SK-N-SH treated with all-trans-retinoic acid at 6 μM for 48 hours (cell line): ENCODE data around the gene RERE.

Experiments
- ATAC-seq: fragments of 200-7000 bp; cut with Tn5 transposase; 3 replicates; pipeline ENCODE4 v1.9.1; 2020; ENCODE audit warnings: mild to moderate bottlenecking, moderate library complexity
- ARNTL ChIP-seq: fragments of 450-650 bp; formaldehyde crosslinking; IDR thresholded peaks from 2 replicates; pipeline ENCODE4 v1.5.0; 2020; ENCODE audit warnings: low read depth, mild to moderate bottlenecking, moderate library complexity, borderline replicate concordance
- BACH2 ChIP-seq: fragments of 250-450 bp; sonication (Bioruptor Pico); IDR thresholded peaks from 2 replicates; pipeline ENCODE4 v1.9.0; 2021; ENCODE audit warnings: mild to moderate bottlenecking, borderline replicate concordance
- CREB5 ChIP-seq: fragments of 250-450 bp; sonication (Bioruptor Pico); IDR thresholded peaks from 2 replicates; pipeline ENCODE4 v1.5.1; 2020; ENCODE audit warnings: low read depth, mild to moderate bottlenecking, moderate library complexity
- CSDC2 ChIP-seq: fragments of 250-450 bp; sonication (Bioruptor Pico); IDR thresholded peaks from 2 replicates; pipeline ENCODE4 v1.5.0; 2020; ENCODE audit warnings: mild to moderate bottlenecking, moderate library complexity
- CSRNP3 ChIP-seq: fragments of 250-450 bp; sonication (Bioruptor Pico); IDR thresholded peaks from 2 replicates; pipeline ENCODE4 v1.5.1; 2021; ENCODE audit warnings: mild to moderate bottlenecking, moderate library complexity
- ESRRG ChIP-seq: fragments of 250-450 bp; sonication (Bioruptor Pico); IDR thresholded peaks from 2 replicates; pipeline ENCODE4 v1.6.1; 2021; ENCODE audit warnings: mild to moderate bottlenecking
- GLIS3 ChIP-seq: fragments of 250-450 bp; sonication (Bioruptor Pico); IDR thresholded peaks from 2 replicates; pipeline ENCODE4 v1.5.0; 2020; ENCODE audit warnings: mild to moderate bottlenecking, moderate library complexity
- OSR1 ChIP-seq: fragments of 250-450 bp; sonication (Bioruptor Pico); IDR thresholded peaks from 2 replicates; pipeline ENCODE4 v1.8.0; 2022; ENCODE audit warnings: moderate library complexity, mild to moderate bottlenecking, inconsistent platforms
- PATZ1 ChIP-seq: fragments of 250-450 bp; sonication (Bioruptor Pico); IDR thresholded peaks from 2 replicates; pipeline ENCODE4 v1.8.0; 2020; ENCODE audit warnings: mild to moderate bottlenecking, moderate library complexity, borderline replicate concordance
- RARB ChIP-seq: fragments of 250-450 bp; sonication (Bioruptor Pico); IDR thresholded peaks from 2 replicates; pipeline ENCODE4 v1.8.0; 2021; ENCODE audit warnings: mild to moderate bottlenecking, moderate library complexity
- SNAI2 ChIP-seq: fragments of 250-450 bp; sonication (Bioruptor Pico); IDR thresholded peaks from 2 replicates; pipeline ENCODE4 v1.5.0; 2020; ENCODE audit warnings: mild to moderate bottlenecking, moderate library complexity
- TCF4 ChIP-seq: fragments of 250-450 bp; sonication (Bioruptor Pico); IDR thresholded peaks from 2 replicates; pipeline ENCODE4 v1.8.0; 2021; ENCODE audit warnings: mild to moderate bottlenecking, moderate library complexity, borderline replicate concordance
- TSHZ2 ChIP-seq: fragments of 250-450 bp; sonication (Bioruptor Pico); IDR thresholded peaks from 2 replicates; pipeline ENCODE4 v1.5.0; 2020; ENCODE audit warnings: mild to moderate bottlenecking, moderate library complexity
- ZC3H10 ChIP-seq: fragments of 250-450 bp; sonication (Bioruptor Pico); IDR thresholded peaks from 2 replicates; pipeline ENCODE4 v1.5.1; 2021; ENCODE audit warnings: mild to moderate bottlenecking, moderate library complexity
- ZFP3 ChIP-seq: fragments of 250-450 bp; sonication (Bioruptor Pico); IDR thresholded peaks from 2 replicates; pipeline ENCODE4 v1.5.0; 2020; ENCODE audit warnings: mild to moderate bottlenecking, moderate library complexity
- ZFP30 ChIP-seq: fragments of 450-650 bp; formaldehyde crosslinking; IDR thresholded peaks from 2 replicates; pipeline ENCODE4 v1.5.0; 2022; ENCODE audit warnings: mild to moderate bottlenecking, moderate library complexity
- ZNF565 ChIP-seq: fragments of 450-650 bp; formaldehyde crosslinking; conservative IDR thresholded peaks from 2 replicates; pipeline ENCODE4 v1.5.0; 2020; ENCODE audit warnings: low read depth, mild to moderate bottlenecking, moderate library complexity
- ZNF70 ChIP-seq: fragments of 450-650 bp; formaldehyde crosslinking; IDR thresholded peaks from 2 replicates; pipeline ENCODE4 v1.5.0; 2020; ENCODE audit warnings: mild to moderate bottlenecking, moderate library complexity

Gene RERE

GRCh38 chr1:8807004-8807403 lies 10.4 kb downstream of the RERE start:
- TF ChIP-seq CSRNP3: no peak
- no peak for TF ChIP-seq TSHZ2
- no peak for TF ChIP-seq BACH2 (CRISPR knock-in tag)
- TF ChIP-seq CREB5 (CRISPR knock-in tag): no peak
- TF ChIP-seq ZFP3 (CRISPR knock-in tag): no peak
- TF ChIP-seq PATZ1: no peak
- TF ChIP-seq, all 23 proteins: peak for 0
- ATAC-seq: no peak

GRCh38 chr1:8800416-8800815 lies 17.0 kb downstream of the RERE start:
- TF ChIP-seq RARB (CRISPR knock-in tag) (no peak), PATZ1 (no peak), TSHZ2 (no peak), ZFP3 (CRISPR knock-in tag) (no peak), ESRRG (no peak), SNAI2 (no peak), TCF4 (CRISPR knock-in tag) (no peak), ARNTL (CRISPR knock-in tag) (no peak), CSDC2 (CRISPR knock-in tag) (no peak)
- ATAC-seq: no peak

- no peak for ATAC-seq
- TF ChIP-seq ZFP30 (no peak), ESRRG (no peak), CSDC2 (CRISPR knock-in tag) (no peak)
Measured at GRCh38 chr1:8797216-8797615, 20.2 kb downstream of the RERE start.

- no peak for ATAC-seq
- TF ChIP-seq ZC3H10: no peak
- TF ChIP-seq TSHZ2: no peak
- TF ChIP-seq RARB (CRISPR knock-in tag): no peak
- TF ChIP-seq GLIS3: no peak
- no peak for TF ChIP-seq ESRRG
- no peak for TF ChIP-seq BACH2 (CRISPR knock-in tag)
- no peak for TF ChIP-seq ZNF565 (CRISPR knock-in tag)
- no peak for TF ChIP-seq PATZ1
- TF ChIP-seq ZNF70 (CRISPR knock-in tag): no peak
- no peak for TF ChIP-seq CSDC2 (CRISPR knock-in tag)
- TF ChIP-seq OSR1 (CRISPR knock-in tag): no peak
Measured at GRCh38 chr1:8796812-8797211, 20.6 kb downstream of the RERE start.
